Left lung (tissue), 10 donors: Measurements from ENCODE around the gene PARP9. TPM values are rescaled to one million over a fixed set of nuclear protein-coding genes. Genes with fewer than 3 reads are reported as not detected.

Source experiments
- ATAC-seq: fragments of 200-7000 bp; cut with Tn5 transposase; one replicate; pipeline ENCODE4 v1.9.1; 2020; ENCODE audit warnings: moderate library complexity
- DNase-seq, 4 donors: peaks; one replicate each; pipeline ENCODE4 v3.0.0-alpha.2; 2013 to 2020
- H3K27ac ChIP-seq, 2 donors: fragments of 200-600 bp; sonication (generic) in 1 of 2; one replicate each; pipeline versions ENCODE4 v1.5.0 to v1.8.0; 2020 to 2021
- H3K27me3 ChIP-seq, 2 donors: fragments of 200-600 bp; sonication (generic) in 1 of 2; one replicate each; pipeline versions ENCODE4 v1.5.0 to v1.8.0; 2020 to 2021
- H3K36me3 ChIP-seq, 2 donors: fragments of 200-600 bp; sonication (generic) in 1 of 2; one replicate each; pipeline versions ENCODE4 v1.5.0 to v1.8.0; 2020 to 2021
- H3K4me1 ChIP-seq, 2 donors: fragments of 200-600 bp; one replicate each; pipeline ENCODE4 v1.8.0; 2021
- H3K4me3 ChIP-seq, 2 donors: fragments of 200-600 bp; sonication (generic) in 1 of 2; one replicate each; pipeline versions ENCODE4 v1.5.0 to v1.8.0; 2020 to 2021; ENCODE audit warnings: mild to moderate bottlenecking in 1 of 2
- H3K9me3 ChIP-seq, 2 donors: fragments of 200-600 bp; sonication (generic) in 1 of 2; one replicate each; pipeline versions ENCODE4 v1.5.0 to v1.8.0; 2020 to 2021
- intact Hi-C, 2 donors: fragments of 100-400 bp; cut with DNase I; formaldehyde crosslinking; loops; one replicate each; pipeline versions ENCODE4 v1.11.2 to v1.14.2; 2022
- polyA plus RNA-seq, 6 donors: library from polyadenylated mRNA; unstranded; fragments of 120-200 nt; gene quantifications; one replicate each; pipeline ENCODE4 v1.2.1, GENCODE V29; 2013; ENCODE audit not compliant: insufficient read length in 6 of 6
- total RNA-seq, 2 donors: library from RNA; stranded (reverse); fragmentation: NEBNext Ultra II Directional; extraction: Animal tissue kit (Norgen Biotek cat#: 25700); gene quantifications; one replicate each; pipeline ENCODE4 v1.2.1, GENCODE V29; 2021
- TF ChIP-seq, protein P1 (sequence below), 2 donors: fragments of 200-600 bp; sonication (generic) in 1 of 2; IDR thresholded peaks; one replicate each; pipeline versions ENCODE4 v1.5.0 to v1.8.0; 2021; ENCODE audit warnings: antibody characterized with exemption in 2 of 2
- donor health status: DM: no; HTN: yes; CAD: no.
- donor health status: DM: no; HTN: no; CAD: no.

PARP9 gene
- total and polyA plus RNA-seq, 8 donors, result 17.2 to 75.4 (median 20.9) TPM

DNA sequence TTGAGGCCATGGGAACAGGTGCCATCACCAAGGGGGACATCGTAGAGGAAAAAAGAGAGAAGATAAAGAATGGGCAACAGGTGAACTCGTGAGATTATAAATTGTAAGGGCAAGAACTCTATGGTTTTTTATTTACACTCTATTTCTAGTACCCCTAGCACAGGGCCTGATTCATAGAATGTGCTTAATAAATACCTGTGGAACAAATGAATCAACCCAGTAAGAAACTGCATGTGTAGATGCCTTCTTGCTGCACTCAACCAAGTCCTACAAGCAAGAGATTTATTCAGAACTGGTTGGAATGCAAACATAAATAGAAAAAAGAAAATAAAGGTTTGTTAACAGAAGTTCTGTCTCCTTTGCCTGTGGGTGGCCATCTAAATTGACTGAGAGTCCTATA lies 30.6 kb downstream of the PARP9 start:
- no peak for DNase-seq
- H3K4me1 ChIP-seq, result peaks cover 0 to 3% of the 10 kb centered on the region in 2 donors
- no peaks in the 10 kb centered on the region for H3K27me3 ChIP-seq
- no peak overlapping the region for H3K4me3 ChIP-seq
- ATAC-seq, result no peak
- H3K27ac ChIP-seq, result no peak overlapping the region
- intact Hi-C loops, result no loop called here
- H3K36me3 ChIP-seq, result peaks cover 0 to 100% of the 10 kb centered on the region in 2 donors
- H3K9me3 ChIP-seq, result no peaks in the 10 kb centered on the region
- TF ChIP-seq, protein P1, sequence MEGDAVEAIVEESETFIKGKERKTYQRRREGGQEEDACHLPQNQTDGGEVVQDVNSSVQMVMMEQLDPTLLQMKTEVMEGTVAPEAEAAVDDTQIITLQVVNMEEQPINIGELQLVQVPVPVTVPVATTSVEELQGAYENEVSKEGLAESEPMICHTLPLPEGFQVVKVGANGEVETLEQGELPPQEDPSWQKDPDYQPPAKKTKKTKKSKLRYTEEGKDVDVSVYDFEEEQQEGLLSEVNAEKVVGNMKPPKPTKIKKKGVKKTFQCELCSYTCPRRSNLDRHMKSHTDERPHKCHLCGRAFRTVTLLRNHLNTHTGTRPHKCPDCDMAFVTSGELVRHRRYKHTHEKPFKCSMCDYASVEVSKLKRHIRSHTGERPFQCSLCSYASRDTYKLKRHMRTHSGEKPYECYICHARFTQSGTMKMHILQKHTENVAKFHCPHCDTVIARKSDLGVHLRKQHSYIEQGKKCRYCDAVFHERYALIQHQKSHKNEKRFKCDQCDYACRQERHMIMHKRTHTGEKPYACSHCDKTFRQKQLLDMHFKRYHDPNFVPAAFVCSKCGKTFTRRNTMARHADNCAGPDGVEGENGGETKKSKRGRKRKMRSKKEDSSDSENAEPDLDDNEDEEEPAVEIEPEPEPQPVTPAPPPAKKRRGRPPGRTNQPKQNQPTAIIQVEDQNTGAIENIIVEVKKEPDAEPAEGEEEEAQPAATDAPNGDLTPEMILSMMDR (IDR thresholded peaks at IDR 0.05), result no peak

DNA sequence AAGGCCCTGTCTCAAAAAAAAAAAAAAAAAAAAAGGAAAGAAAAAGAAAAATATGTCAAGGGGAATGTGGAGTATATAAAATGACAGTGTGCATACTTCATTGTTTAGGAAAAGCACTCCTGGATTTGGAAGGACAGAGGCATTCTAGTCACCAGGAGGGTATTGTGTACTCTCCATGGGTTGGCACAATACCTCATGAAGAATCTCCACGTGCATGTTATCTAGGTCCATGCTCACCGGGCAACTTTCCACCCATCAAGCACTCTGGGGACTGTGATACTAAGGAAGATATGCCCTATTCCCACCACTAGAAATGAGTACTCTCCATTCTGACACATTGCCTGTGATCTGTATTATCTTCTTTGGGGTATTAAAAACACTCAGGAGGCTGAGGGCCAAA lies 33.9 kb downstream of the PARP9 start:
- TF ChIP-seq, protein P1 (IDR thresholded peaks at IDR 0.05), result no peak
- Histone ChIP-seq H3K4me1 (peaks cover 0 to 3% of the 10 kb centered on the region in 2 donors), H3K9me3 (no peaks in the 10 kb centered on the region), H3K27me3 (no peaks in the 10 kb centered on the region), H3K27ac (no peak overlapping the region), H3K4me3 (no peak overlapping the region), H3K36me3 (peaks cover 0 to 86% of the 10 kb centered on the region in 2 donors)
- intact Hi-C loops, result no loop called here
- ATAC-seq (no peak), DNase-seq (no peak)

GRCh38 chr3:122523317-122523716 lies 40.8 kb downstream of the PARP9 start:
- Histone ChIP-seq H3K27ac (no peak overlapping the region), H3K27me3 (no peaks in the 10 kb centered on the region), H3K9me3 (no peaks in the 10 kb centered on the region), H3K36me3 (peaks cover 0 to 17% of the 10 kb centered on the region in 2 donors), H3K4me3 (no peak overlapping the region), H3K4me1 (no peaks in the 10 kb centered on the region)
- DNase-seq, result no peak
- no peak for ATAC-seq
- intact Hi-C loops, result no loop called here
- TF ChIP-seq, protein P1 (IDR thresholded peaks at IDR 0.05), result no peak

DNA sequence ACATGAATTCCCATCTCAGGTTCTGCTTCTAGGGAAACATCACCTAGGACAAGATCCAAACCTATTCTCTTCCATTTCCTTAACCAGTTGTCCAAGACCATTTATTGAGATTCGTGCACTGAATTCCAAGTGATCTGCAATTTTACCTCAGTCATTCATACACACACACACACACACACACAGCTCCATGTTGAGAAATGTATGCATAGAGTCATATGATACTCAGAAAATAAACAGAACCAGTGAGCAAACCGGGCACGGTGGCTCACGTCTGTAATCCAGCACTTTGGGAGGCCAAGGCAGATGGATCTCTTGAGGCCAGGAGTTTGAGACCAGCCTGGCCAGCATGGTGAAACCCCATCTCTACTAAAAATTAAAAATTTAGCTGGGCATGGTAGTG lies 43.2 kb downstream of the PARP9 start:
- no peak overlapping the region for H3K4me3 ChIP-seq
- H3K27ac ChIP-seq, result no peak overlapping the region
- ATAC-seq, result no peak
- no peaks in the 10 kb centered on the region for H3K9me3 ChIP-seq
- no peak for DNase-seq
- no peaks in the 10 kb centered on the region for H3K36me3 ChIP-seq
- intact Hi-C loops, result no loop called here
- no peaks in the 10 kb centered on the region for H3K4me1 ChIP-seq
- TF ChIP-seq, protein P1 (IDR thresholded peaks at IDR 0.05), result no peak
- no peaks in the 10 kb centered on the region for H3K27me3 ChIP-seq

DNA sequence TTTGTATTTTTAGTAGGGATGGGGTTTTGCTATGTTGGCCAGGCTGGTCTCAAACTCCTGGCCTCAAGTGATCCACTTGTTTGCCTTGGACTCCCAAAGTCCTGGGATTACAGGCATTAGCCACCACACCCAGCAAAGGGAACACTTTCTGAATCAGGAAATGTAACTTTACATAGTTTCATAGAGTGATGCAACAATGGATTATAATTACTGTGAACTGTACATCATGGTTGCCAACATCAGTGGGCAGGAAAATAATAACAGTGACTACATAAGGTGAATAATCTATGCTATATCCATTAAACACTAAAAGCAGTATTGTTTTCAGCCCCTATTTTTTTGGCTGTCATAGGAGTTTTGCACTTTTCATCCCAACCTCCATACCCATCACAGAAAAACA lies 44.4 kb downstream of the PARP9 start:
- no peak overlapping the region for H3K4me3 ChIP-seq
- no peaks in the 10 kb centered on the region for H3K9me3 ChIP-seq
- H3K27me3 ChIP-seq, result no peaks in the 10 kb centered on the region
- no peaks in the 10 kb centered on the region for H3K36me3 ChIP-seq
- intact Hi-C loops, result no loop called here
- TF ChIP-seq, protein P1 (IDR thresholded peaks at IDR 0.05), result no peak
- DNase-seq (no peak), ATAC-seq (no peak)
- H3K4me1 ChIP-seq, result peaks cover 0 to 4% of the 10 kb centered on the region in 2 donors
- no peak overlapping the region for H3K27ac ChIP-seq
